Neural crest cell (in vitro differentiated cells): ENCODE results near the gene PTAFR. TPM values are rescaled to one million over a fixed set of nuclear protein-coding genes. Genes with fewer than 3 reads are reported as not detected.

Experiments used
- DNase-seq: peaks from one replicate; pipeline ENCODE4 v3.0.0; 2021; ENCODE audit warnings: low read depth, mixed read lengths, low spot score
- H3K27ac Mint-ChIP-seq: one replicate; pipeline ENCODE4 v1.8.0; 2021; ENCODE audit warnings: mild to moderate bottlenecking, mixed read lengths; ENCODE audit not compliant: unreplicated experiment
- H3K27me3 Mint-ChIP-seq: 2 replicates; pipeline ENCODE4 v1.8.0; 2021; ENCODE audit warnings: low read depth, mild to moderate bottlenecking, mixed read lengths
- H3K36me3 Mint-ChIP-seq: 2 replicates; pipeline ENCODE4 v1.8.0; 2021; ENCODE audit warnings: low read depth, mild to moderate bottlenecking, mixed read lengths
- H3K4me1 Mint-ChIP-seq: 2 replicates; pipeline ENCODE4 v1.8.0; 2021; ENCODE audit warnings: mixed read lengths
- H3K4me3 Mint-ChIP-seq: one replicate; pipeline ENCODE4 v1.8.0; 2021; ENCODE audit warnings: mild to moderate bottlenecking, mixed read lengths
- H3K9me3 Mint-ChIP-seq: 2 replicates; pipeline ENCODE4 v1.8.0; 2021; ENCODE audit warnings: mixed read lengths
- CTCF ChIP-seq: fragments of 200-600 bp; sonication (generic); conservative IDR thresholded peaks from 2 replicates; pipeline ENCODE4 v1.5.0; 2021; ENCODE audit warnings: antibody characterized with exemption, mild to moderate bottlenecking
- total RNA-seq: library from RNA; stranded (reverse); gene quantifications from 2 replicates; pipeline ENCODE4 v1.2.1, GENCODE V29; 2021

The PTAFR gene
- total RNA-seq, 1 donor from 2014 or later, result 0.28 TPM

- DNase-seq, result no peak
- H3K9me3 Mint-ChIP-seq, result no peaks in the 10 kb centered on the region
- H3K4me1 Mint-ChIP-seq, result no peaks in the 10 kb centered on the region
- no peak overlapping the region for H3K4me3 Mint-ChIP-seq
- no peaks in the 10 kb centered on the region for H3K27me3 Mint-ChIP-seq
- no peaks in the 10 kb centered on the region for H3K36me3 Mint-ChIP-seq
- no peak overlapping the region for H3K27ac Mint-ChIP-seq
- no peak for TF ChIP-seq CTCF
Observed at GRCh38 chr1:28172713-28173150, 3.8 kb downstream of the PTAFR start.

- no peak for TF ChIP-seq CTCF
- Mint-ChIP-seq H3K27ac (no peak overlapping the region), H3K9me3 (no peaks in the 10 kb centered on the region), H3K36me3 (no peaks in the 10 kb centered on the region), H3K4me1 (no peaks in the 10 kb centered on the region), H3K4me3 (no peak overlapping the region), H3K27me3 (no peaks in the 10 kb centered on the region)
- no peak for DNase-seq
Observed at GRCh38 chr1:28171246-28171645, 5.2 kb downstream of the PTAFR start.

- Mint-ChIP-seq H3K27me3 (no peaks in the 10 kb centered on the region), H3K27ac (no peak overlapping the region), H3K4me1 (no peaks in the 10 kb centered on the region), H3K9me3 (peaks cover 3% of the 10 kb centered on the region), H3K36me3 (no peaks in the 10 kb centered on the region), H3K4me3 (no peak overlapping the region)
- DNase-seq, result no peak
- no peak for TF ChIP-seq CTCF
Observed at GRCh38 chr1:28170001-28170596, 6.4 kb downstream of the PTAFR start.

GRCh38 chr1:28163496-28164161 is 12.9 kb downstream of the PTAFR start:
- H3K27ac Mint-ChIP-seq, result no peak overlapping the region
- H3K27me3 Mint-ChIP-seq, result no peaks in the 10 kb centered on the region
- no peak overlapping the region for H3K4me3 Mint-ChIP-seq
- H3K36me3 Mint-ChIP-seq, result no peaks in the 10 kb centered on the region
- no peak for DNase-seq
- no peak for TF ChIP-seq CTCF
- H3K9me3 Mint-ChIP-seq, result peaks cover 3% of the 10 kb centered on the region
- H3K4me1 Mint-ChIP-seq, result peaks cover 10% of the 10 kb centered on the region

- Mint-ChIP-seq H3K4me1 (peaks cover 10% of the 10 kb centered on the region), H3K4me3 (no peak overlapping the region), H3K27me3 (no peaks in the 10 kb centered on the region), H3K9me3 (peaks cover 3% of the 10 kb centered on the region), H3K36me3 (no peaks in the 10 kb centered on the region), H3K27ac (peak overlapping the region; percentile 94)
- no peak for DNase-seq
- no peak for TF ChIP-seq CTCF
Observed at GRCh38 chr1:28162151-28162550, 14.3 kb downstream of the PTAFR start.
